Neural progenitor cell (in vitro differentiated cells): Measurements from ENCODE around the gene TICAM2.

Experiments
- CTCF ChIP-seq: fragments of 200-600 bp; sonication (generic); IDR thresholded peaks from 2 replicates; pipeline ENCODE4 v1.5.1; 2017; ENCODE audit warnings: antibody characterized with exemption, mild to moderate bottlenecking
- EZH2 ChIP-seq: fragments of 200-600 bp; sonication (generic); IDR thresholded peaks from 2 replicates; pipeline ENCODE4 v1.6.1; 2017; ENCODE audit warnings: antibody characterized with exemption, mild to moderate bottlenecking, moderate library complexity
- EZH2phosphoT487 ChIP-seq: fragments of 200-600 bp; sonication (generic); IDR thresholded peaks from 2 replicates; pipeline ENCODE4 v1.6.1; 2017; ENCODE audit warnings: antibody characterized with exemption

- TF ChIP-seq CTCF (no peak), EZH2phosphoT487 (no peak), EZH2 (no peak)
Measured at GRCh38 chr5:115545351-115545882, 56.9 kb downstream of the TICAM2 start.
